GM23338 (cell line): ENCODE measurements around the gene SPATC1L. TPM values are rescaled to one million over a fixed set of nuclear protein-coding genes. Genes with fewer than 3 reads are reported as not detected.

ENCODE experiments used
- ATAC-seq: fragments of 200-7000 bp; cut with Tn5 transposase; 3 replicates; pipeline ENCODE4 v1.9.1; 2020
- DNase-seq: peaks from one replicate; pipeline ENCODE4 v3.0.0-alpha.2; 2015; ENCODE audit warnings: low spot score
- H2AFZ ChIP-seq: fragments of 200-600 bp; sonication (generic); 2 replicates; pipeline ENCODE4 v1.8.0; 2016; ENCODE audit warnings: antibody characterized with exemption, mild to moderate bottlenecking, moderate library complexity
- H3F3A ChIP-seq: fragments of 200-600 bp; sonication (generic); replicated peaks from 2 replicates; pipeline ENCODE4 v1.8.0; 2017; ENCODE audit warnings: antibody characterized with exemption, mixed run types, low read depth
- H3K27ac ChIP-seq: fragments of 200-600 bp; sonication (generic); 2 replicates; pipeline ENCODE4 v1.6.1; 2016; ENCODE audit warnings: low read depth
- H3K27me3 ChIP-seq: fragments of 200-600 bp; sonication (generic); 2 replicates; pipeline ENCODE4 v1.8.0; 2016; ENCODE audit warnings: mild to moderate bottlenecking, mixed run types, moderate library complexity; ENCODE audit not compliant: insufficient read depth
- H3K36me3 ChIP-seq: fragments of 200-600 bp; sonication (generic); 2 replicates; pipeline ENCODE4 v1.8.0; 2016; ENCODE audit warnings: mild to moderate bottlenecking; ENCODE audit not compliant: insufficient read depth
- H3K4me1 ChIP-seq: fragments of 200-600 bp; sonication (generic); 2 replicates; pipeline ENCODE4 v1.8.0; 2016; ENCODE audit warnings: mild to moderate bottlenecking, moderate library complexity; ENCODE audit not compliant: insufficient read depth
- H3K4me2 ChIP-seq: fragments of 200-600 bp; sonication (generic); 2 replicates; pipeline ENCODE4 v1.7.1; 2017; ENCODE audit warnings: mixed run types
- H3K4me3 ChIP-seq: fragments of 200-600 bp; sonication (generic); 2 replicates; pipeline ENCODE4 v1.6.1; 2016; ENCODE audit warnings: mixed run types
- H3K79me2 ChIP-seq: fragments of 200-600 bp; sonication (generic); replicated peaks from 2 replicates; pipeline ENCODE4 v1.8.0; 2017; ENCODE audit warnings: mild to moderate bottlenecking; ENCODE audit not compliant: insufficient read depth
- H3K9me2 ChIP-seq: fragments of 200-600 bp; sonication (generic); 2 replicates; pipeline ENCODE4 v1.8.0; 2017; ENCODE audit not compliant: insufficient read depth
- H4K20me1 ChIP-seq: fragments of 200-600 bp; sonication (generic); replicated peaks from 2 replicates; pipeline ENCODE4 v1.8.0; 2017; ENCODE audit warnings: mild to moderate bottlenecking; ENCODE audit not compliant: insufficient read depth
- H3K27ac Mint-ChIP-seq: 2 replicates; pipeline ENCODE4 v1.8.0; 2020; ENCODE audit warnings: inconsistent platforms, mild to moderate bottlenecking, moderate library complexity, mixed read lengths
- H3K27me3 Mint-ChIP-seq: 3 replicates; pipeline ENCODE4 v1.8.0; 2022; ENCODE audit warnings: low read depth, mild to moderate bottlenecking, moderate library complexity, mixed read lengths, inconsistent platforms; ENCODE audit not compliant: insufficient read depth, poor library complexity
- H3K36me3 Mint-ChIP-seq: 3 replicates; pipeline ENCODE4 v1.8.0; 2021; ENCODE audit warnings: low read depth, mild to moderate bottlenecking, inconsistent platforms, moderate library complexity, mixed read lengths
- H3K4me1 Mint-ChIP-seq: 3 replicates; pipeline ENCODE4 v1.8.0; 2020; ENCODE audit warnings: mild to moderate bottlenecking, inconsistent platforms, mixed read lengths
- H3K4me3 Mint-ChIP-seq: 3 replicates; pipeline ENCODE4 v1.8.0; 2021; ENCODE audit warnings: moderate library complexity, mild to moderate bottlenecking, inconsistent platforms, mixed read lengths
- H3K9me3 Mint-ChIP-seq: 3 replicates; pipeline ENCODE4 v1.8.0; 2020; ENCODE audit warnings: moderate library complexity, mild to moderate bottlenecking, inconsistent platforms, mixed read lengths
- CREB1 ChIP-seq: fragments of 250-450 bp; sonication (Bioruptor Pico); IDR thresholded peaks from 2 replicates; pipeline ENCODE4 v1.5.0; 2020; ENCODE audit warnings: low read depth, mild to moderate bottlenecking, moderate library complexity
- CTCF ChIP-seq, 2 experiments: fragments of 200-600 bp in 1 of 2; sonication (generic) in 1 of 2; conservative IDR thresholded peaks; 2 replicates each; pipeline versions ENCODE4 v1.5.1 to v1.6.1; 2016 to 2017; ENCODE audit warnings: antibody characterized with exemption in 2 of 2, low read depth in 2 of 2, mild to moderate bottlenecking in 2 of 2, moderate library complexity in 1 of 2
- EZH2 ChIP-seq: fragments of 200-600 bp; sonication (generic); IDR thresholded peaks from one replicate; pipeline ENCODE4 v1.8.0; 2017; ENCODE audit warnings: antibody characterized with exemption, mild to moderate bottlenecking, low read depth; ENCODE audit not compliant: unreplicated experiment
- EZH2phosphoT487 ChIP-seq: fragments of 200-600 bp; sonication (generic); IDR thresholded peaks from one replicate; pipeline ENCODE4 v1.8.1; 2018; ENCODE audit warnings: antibody characterized with exemption; ENCODE audit not compliant: unreplicated experiment
- JUNB ChIP-seq: IDR thresholded peaks from one replicate; pipeline ENCODE4 v1.6.1; 2016; ENCODE audit warnings: antibody characterized with exemption; ENCODE audit not compliant: unreplicated experiment
- NANOG ChIP-seq: IDR thresholded peaks from 2 replicates; pipeline ENCODE4 v1.6.1; 2016; ENCODE audit warnings: antibody characterized with exemption, borderline replicate concordance
- REST ChIP-seq: IDR thresholded peaks from one replicate; pipeline ENCODE4 v1.6.1; 2018; ENCODE audit warnings: antibody characterized with exemption; ENCODE audit not compliant: unreplicated experiment
- STAT1 ChIP-seq: IDR thresholded peaks from one replicate; pipeline ENCODE4 v1.6.1; 2016; ENCODE audit warnings: antibody characterized with exemption; ENCODE audit not compliant: unreplicated experiment
- ZNF114 ChIP-seq: fragments of 250-450 bp; sonication (Bioruptor Pico); IDR thresholded peaks from 2 replicates; pipeline ENCODE4 v1.5.0; 2020; ENCODE audit warnings: mild to moderate bottlenecking, moderate library complexity
- ZNF331 ChIP-seq: fragments of 250-450 bp; sonication (Bioruptor Pico); IDR thresholded peaks from 2 replicates; pipeline ENCODE4 v1.5.0; 2020; ENCODE audit warnings: low read depth, mild to moderate bottlenecking, moderate library complexity
- polyA plus RNA-seq: library from polyadenylated mRNA; unstranded; fragments of >200 nt; fragmentation: Nextera tagmentation; extraction: Ambion mirVana; gene quantifications from 2 replicates; pipeline ENCODE4 v1.2.1, GENCODE V29; 2016
- total RNA-seq: library from RNA; depleted of rRNA; stranded (reverse); fragments of >200 nt; shearing (Covaris generic); gene quantifications from 2 replicates; pipeline ENCODE4 v1.2.3, GENCODE V29; 2014

SPATC1L gene
- total and polyA plus RNA-seq, 2 experiments from 2014 or later = 37.6 to 70.2 TPM

- TF ChIP-seq CTCF (conservative IDR thresholded peaks at IDR 0.05; ENCODE audit: low read depth in 2 of 2) = no peak
- no peak for TF ChIP-seq NANOG
- no peak for TF ChIP-seq EZH2phosphoT487
- no peak for TF ChIP-seq EZH2
- TF ChIP-seq STAT1 = no peak
- no peak for TF ChIP-seq CREB1 (CRISPR knock-in tag)
- no peak for TF ChIP-seq JUNB
Observed at GRCh38 chr21:46116776-46117585, 67.3 kb downstream of the SPATC1L start (continued).

- Histone ChIP-seq H3K9me2 (no peaks in the 10 kb centered on the region), H3K4me2 (no peak overlapping the region), H3K4me3 (no peak overlapping the region), H3K79me2 (no peaks in the 10 kb centered on the region), H3K36me3 (peaks cover 15% of the 10 kb centered on the region), H3F3A (no peaks in the 10 kb centered on the region), H3K27me3 (no peaks in the 10 kb centered on the region), H3K27ac (no peak overlapping the region), H3K4me1 (no peaks in the 10 kb centered on the region), H4K20me1 (no peaks in the 10 kb centered on the region), H2AFZ (no peak overlapping the region)
- 0 out of 3 replicates have a peak, but pooled peaks cover 6% of the 10 kb centered on the region for H3K9me3 Mint-ChIP-seq
- H3K36me3 Mint-ChIP-seq = peaks cover 34% of the 10 kb centered on the region
- no peak overlapping the region for H3K4me3 Mint-ChIP-seq
- no peaks in the 10 kb centered on the region for H3K4me1 Mint-ChIP-seq
- ATAC-seq (no peak), DNase-seq (no peak)
- H3K27me3 Mint-ChIP-seq = peaks cover 2% of the 10 kb centered on the region
- no peak overlapping the region for H3K27ac Mint-ChIP-seq
- TF ChIP-seq ZNF114 (CRISPR knock-in tag) = no peak
- TF ChIP-seq CTCF (conservative IDR thresholded peaks at IDR 0.05; ENCODE audit: low read depth in 2 of 2) = no peak
- no peak for TF ChIP-seq REST
- TF ChIP-seq ZNF331 (CRISPR knock-in tag) = no peak
Observed at GRCh38 chr21:46116189-46116775, 68.0 kb downstream of the SPATC1L start.
